SK-N-SH (cell line): ENCODE measurements around the gene ANKRD33B.

Experiments used
- CTCF ChIP-seq: fragments of 200-600 bp; sonication (generic); IDR thresholded peaks from 2 replicates; pipeline ENCODE4 v1.6.1; 2017; ENCODE audit warnings: antibody characterized with exemption, mild to moderate bottlenecking, moderate library complexity
- EZH2phosphoT487 ChIP-seq: fragments of 200-600 bp; sonication (generic); IDR thresholded peaks from 2 replicates; pipeline ENCODE4 v1.6.1; 2017; ENCODE audit warnings: low read depth, mixed run types, mild to moderate bottlenecking, antibody characterized with exemption, moderate library complexity, borderline replicate concordance
- FOSL2 ChIP-seq: IDR thresholded peaks from 2 replicates; pipeline ENCODE4 v1.4.0; 2012; ENCODE audit warnings: low read depth, mild to moderate bottlenecking, moderate library complexity, borderline replicate concordance
- GABPA ChIP-seq: IDR thresholded peaks from 2 replicates; pipeline ENCODE4 v1.4.0; 2012; ENCODE audit warnings: low read depth, mild to moderate bottlenecking
- MAX ChIP-seq: IDR thresholded peaks from 2 replicates; pipeline ENCODE4 v1.4.0; 2012; ENCODE audit warnings: low read depth
- POLR2AphosphoS5 ChIP-seq: IDR thresholded peaks from 2 replicates; pipeline ENCODE4 v1.6.1; 2012; ENCODE audit warnings: low read depth, low read length
- RAD21 ChIP-seq: IDR thresholded peaks from 2 replicates; pipeline ENCODE4 v1.6.1; 2012; ENCODE audit warnings: mild to moderate bottlenecking, low read length
- RCOR1 ChIP-seq: fragments of 150-350 bp; IDR thresholded peaks from 2 replicates; pipeline ENCODE4 v1.6.1; 2017; ENCODE audit warnings: antibody characterized with exemption, low read length
- SIN3A ChIP-seq: IDR thresholded peaks from 2 replicates; pipeline ENCODE4 v1.6.1; 2012; ENCODE audit warnings: low read depth, mild to moderate bottlenecking, low read length, moderate library complexity, borderline replicate concordance
- TAF1 ChIP-seq: IDR thresholded peaks from 2 replicates; pipeline ENCODE4 v1.6.1; 2012; ENCODE audit warnings: low read depth, mild to moderate bottlenecking, low read length, moderate library complexity, borderline replicate concordance

GRCh38 chr5:10623305-10623910, 59.5 kb downstream of the ANKRD33B start:
- TF ChIP-seq CTCF: no peak
- no peak for TF ChIP-seq FOSL2
- no peak for TF ChIP-seq RCOR1
- no peak for TF ChIP-seq MAX
- TF ChIP-seq GABPA: no peak
- no peak for TF ChIP-seq POLR2AphosphoS5
- no peak for TF ChIP-seq RAD21
- no peak for TF ChIP-seq TAF1
- TF ChIP-seq EZH2phosphoT487: no peak
- TF ChIP-seq SIN3A: no peak
